ENCODE results near the gene FAM184A. TPM values are rescaled to one million over a fixed set of nuclear protein-coding genes. Genes with fewer than 3 reads are reported as not detected.
A peak's percentile ranks its signal among the peaks of the same experiment; 100 is the strongest.

Gene FAM184A
- total RNA-seq, 4 donors from 2014 or later, result 19.3 to 37.1 (median 21.3) TPM

DNA sequence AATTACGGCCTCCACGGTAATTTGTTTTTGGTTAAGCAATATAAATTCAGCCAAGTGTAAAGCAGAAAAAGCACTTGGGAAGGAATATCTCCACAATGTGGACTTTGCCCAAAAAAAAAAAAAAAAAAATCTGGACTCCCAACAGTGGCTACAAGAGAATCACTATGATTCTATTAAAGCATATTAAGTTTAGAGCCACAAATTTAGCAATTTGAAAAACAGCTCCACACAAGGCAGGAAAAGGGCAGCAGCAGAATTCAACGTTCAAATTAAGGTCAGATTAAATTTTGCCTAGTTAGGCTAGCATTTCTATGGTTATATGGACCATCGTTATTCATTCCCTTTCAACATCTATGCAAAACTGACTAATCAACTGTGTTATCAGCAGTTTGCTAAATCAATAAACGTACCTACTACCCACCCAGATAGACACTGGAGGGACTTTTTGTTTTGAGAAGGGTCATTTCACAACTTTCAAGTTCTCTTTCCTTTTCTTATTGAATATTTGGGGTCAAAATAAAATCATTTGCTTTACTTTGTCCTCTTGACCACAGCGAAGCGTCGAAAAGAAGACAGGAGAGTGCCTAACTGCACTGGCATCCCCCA lies 144.5 kb downstream of the FAM184A start:
- peaks cover 4 to 6% of the 10 kb centered on the region in 2 donors for H3K4me1 ChIP-seq
- TF ChIP-seq CTCF (IDR thresholded peaks at IDR 0.05) (no peak), POLR2A (IDR thresholded peaks at IDR 0.05) (no peak)
- no peak overlapping the region for H3K27ac ChIP-seq
- no peak for DNase-seq
- no peaks in the 10 kb centered on the region for H3K9me3 ChIP-seq
- intact Hi-C loops (cut with DNase I), result no loop called here
- H3K27me3 ChIP-seq, result no peaks in the 10 kb centered on the region
- peak overlapping the region in 2 of 3 donors; percentile 48 to 57 for H3K4me3 ChIP-seq (replicated peaks in 1 of 3)
- H3K36me3 ChIP-seq, result peaks cover 0 to 9% of the 10 kb centered on the region in 2 donors
- WGBS, 2 donors, result 15 to 16% methylated on average over 8 of the region's 8 CpGs

- intact Hi-C loops (cut with DNase I), result no loop called here
- no peak overlapping the region for H3K4me3 ChIP-seq (replicated peaks in 1 of 3)
Observed at GRCh38 chr6:118932421-118932820, 146.0 kb downstream of the FAM184A start.

DNA sequence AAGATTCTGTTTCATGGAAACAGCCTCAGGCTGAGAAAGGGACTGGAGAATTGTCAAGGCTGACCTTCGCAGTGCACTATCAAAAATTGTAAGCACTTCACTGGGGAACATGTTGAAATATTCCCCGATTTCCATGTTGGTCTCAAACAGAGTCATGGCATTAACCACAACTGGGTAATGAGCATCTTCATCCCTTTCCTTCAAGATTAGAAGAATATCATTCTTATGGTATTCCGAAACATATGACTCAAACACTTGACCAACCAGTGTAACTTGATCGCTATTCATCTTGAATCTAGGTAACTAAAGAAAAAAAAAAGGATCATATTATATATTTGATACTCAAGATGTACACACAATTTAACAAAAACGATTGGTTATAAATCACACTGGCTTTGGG lies 147.0 kb downstream of the FAM184A start:
- intact Hi-C loops (cut with DNase I), result no loop called here
- no peaks in the 10 kb centered on the region for H3K27me3 ChIP-seq
- TF ChIP-seq POLR2A (IDR thresholded peaks at IDR 0.05), result no peak
- TF ChIP-seq CTCF (IDR thresholded peaks at IDR 0.05), result no peak
- peaks cover 4 to 6% of the 10 kb centered on the region in 2 donors for H3K4me1 ChIP-seq
- 95 to 97% methylated on average over 5 of the region's 5 CpGs for WGBS, 2 donors
- H3K9me3 ChIP-seq, result no peaks in the 10 kb centered on the region
- no peak overlapping the region for H3K4me3 ChIP-seq (replicated peaks in 1 of 3)
- H3K27ac ChIP-seq, result no peak overlapping the region
- no peak for DNase-seq
- H3K36me3 ChIP-seq, result peaks cover 9% of the 10 kb centered on the region in 2 donors

More at GRCh38 chr6:118932421-118932820, 146.0 kb downstream of the FAM184A start:
- H3K27ac ChIP-seq, result no peak overlapping the region
- H3K9me3 ChIP-seq, result no peaks in the 10 kb centered on the region
- H3K4me1 ChIP-seq, result peaks cover 4 to 6% of the 10 kb centered on the region in 2 donors
- TF ChIP-seq POLR2A (IDR thresholded peaks at IDR 0.05), result no peak
- TF ChIP-seq CTCF (IDR thresholded peaks at IDR 0.05), result no peak
- WGBS, 2 donors, result 62 to 71% methylated on average over 2 of the region's 2 CpGs
- no peaks in the 10 kb centered on the region for H3K27me3 ChIP-seq
- H3K36me3 ChIP-seq, result peaks cover 9% of the 10 kb centered on the region in 2 donors
- DNase-seq, result no peak

DNA sequence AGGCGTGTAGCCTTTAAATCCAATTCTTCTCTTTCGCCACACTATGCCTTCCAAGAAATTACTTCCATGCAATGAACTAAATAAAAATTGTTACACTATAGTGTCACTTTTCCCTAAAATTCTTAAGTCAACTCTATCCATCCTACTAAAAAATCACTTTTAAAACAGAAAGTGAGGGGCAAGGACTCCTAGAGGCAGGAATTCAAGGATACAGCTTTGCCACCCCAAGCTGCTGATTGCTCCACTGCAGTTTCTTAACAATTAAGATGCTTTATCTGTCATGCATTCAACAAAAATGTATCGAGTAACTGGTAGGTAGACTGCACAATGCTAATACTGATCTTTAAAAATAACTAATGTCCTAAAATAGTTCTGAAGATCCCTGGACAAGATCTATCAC lies 147.8 kb downstream of the FAM184A start:
- intact Hi-C loops (cut with DNase I), result no loop called here
- Histone ChIP-seq H3K27ac (no peak overlapping the region), H3K9me3 (no peaks in the 10 kb centered on the region), H3K36me3 (peaks cover 9% of the 10 kb centered on the region in 2 donors), H3K27me3 (no peaks in the 10 kb centered on the region), H3K4me3 (replicated peaks in 1 of 3) (no peak overlapping the region), H3K4me1 (peaks cover 2 to 4% of the 10 kb centered on the region in 2 donors)
- WGBS, 2 donors, result 98% methylated on average over 3 of the region's 3 CpGs
- no peak for DNase-seq
- TF ChIP-seq CTCF (IDR thresholded peaks at IDR 0.05) (no peak), POLR2A (IDR thresholded peaks at IDR 0.05) (no peak)

DNA sequence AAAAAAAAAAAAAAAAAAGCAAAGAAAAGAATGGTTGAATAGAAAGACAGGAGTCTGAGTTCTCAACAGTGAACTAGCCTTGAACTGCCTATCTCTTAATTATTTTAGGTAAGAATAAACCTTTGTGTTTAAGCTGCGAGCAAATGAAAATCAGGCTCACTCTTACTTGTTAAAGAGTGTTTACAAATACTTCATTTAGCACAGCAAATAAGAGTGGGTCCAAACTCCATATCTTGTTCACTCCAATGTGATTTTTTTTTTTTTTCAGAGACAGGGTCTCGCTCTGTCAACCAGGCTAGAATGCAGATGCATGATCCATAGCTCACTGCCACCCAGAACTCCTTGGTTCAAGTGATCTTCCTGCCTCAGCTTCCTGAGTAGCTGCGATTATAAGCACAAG lies 155.4 kb downstream of the FAM184A start:
- intact Hi-C loops (cut with DNase I), result no loop called here
- no peaks in the 10 kb centered on the region for H3K9me3 ChIP-seq
- TF ChIP-seq POLR2A (IDR thresholded peaks at IDR 0.05) (no peak), CTCF (IDR thresholded peaks at IDR 0.05) (no peak)
- H3K27ac ChIP-seq, result no peak overlapping the region
- no peak overlapping the region for H3K4me3 ChIP-seq (replicated peaks in 1 of 3)
- peaks cover 14 to 23% of the 10 kb centered on the region in 2 donors for H3K36me3 ChIP-seq
- whole genome bisulfite sequencing, 2 donors, result 90 to 93% methylated on average over 3 of the region's 3 CpGs
- H3K27me3 ChIP-seq, result no peaks in the 10 kb centered on the region
- no peaks in the 10 kb centered on the region for H3K4me1 ChIP-seq
- DNase-seq, result no peak
